Measurements from ENCODE around the gene NCOA1.

DNA sequence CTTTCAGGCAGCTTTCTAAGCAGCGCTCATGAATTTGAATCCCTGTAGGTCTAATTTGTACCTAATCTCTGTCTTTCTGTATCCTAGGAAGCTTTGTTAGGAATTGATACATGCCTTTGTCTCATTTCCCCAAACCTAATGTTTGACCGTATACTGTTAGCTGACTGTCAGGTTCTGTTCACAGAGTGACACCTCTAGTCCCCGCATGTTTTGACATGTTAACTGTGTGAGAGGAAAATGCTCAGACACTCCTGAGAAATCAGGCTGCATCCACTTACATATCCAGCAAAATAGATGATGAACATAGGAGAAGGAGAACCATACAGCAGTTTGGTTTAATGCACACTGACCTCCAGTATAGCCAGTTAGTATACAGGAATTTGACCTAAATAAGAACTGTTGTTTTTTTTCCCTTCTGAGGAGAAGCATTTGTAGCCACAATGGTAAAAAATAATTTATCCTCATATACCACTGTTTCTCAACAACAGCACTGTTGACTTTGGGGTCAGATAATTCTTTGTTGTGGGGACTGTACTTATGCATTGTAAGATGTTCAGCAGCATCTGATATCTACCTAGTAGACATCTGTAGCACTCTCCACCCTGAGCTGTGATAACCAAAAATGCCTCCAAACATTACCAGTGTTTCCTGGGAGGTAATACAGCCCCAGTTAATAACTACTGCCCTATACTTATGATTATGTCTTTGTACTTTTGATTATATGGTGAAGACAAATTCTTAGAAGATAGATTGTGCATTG lies 130.9 kb downstream of the NCOA1 start:
- TF ChIP-seq ELF4 (IDR thresholded peaks at IDR 0.05) (no peak), TARDBP (IDR thresholded peaks at IDR 0.05) (no peak), BHLHE40 (IDR thresholded peaks at IDR 0.05; ENCODE audit: borderline replicate concordance) (no peak), FOXM1 (IDR thresholded peaks at IDR 0.05; ENCODE audit: borderline replicate concordance) (no peak), LEF1 (IDR thresholded peaks at IDR 0.05; ENCODE audit: borderline replicate concordance) (no peak), ZNF384 (IDR thresholded peaks at IDR 0.05) (no peak), FOXA1 (IDR thresholded peaks at IDR 0.05) (no peak), NFRKB (IDR thresholded peaks at IDR 0.05) (no peak), FOXK2 (IDR thresholded peaks at IDR 0.05) (no peak)

Measured in HEK293T (cell line).